ENCODE measurements around the gene CD109.

CD109 gene

DNA sequence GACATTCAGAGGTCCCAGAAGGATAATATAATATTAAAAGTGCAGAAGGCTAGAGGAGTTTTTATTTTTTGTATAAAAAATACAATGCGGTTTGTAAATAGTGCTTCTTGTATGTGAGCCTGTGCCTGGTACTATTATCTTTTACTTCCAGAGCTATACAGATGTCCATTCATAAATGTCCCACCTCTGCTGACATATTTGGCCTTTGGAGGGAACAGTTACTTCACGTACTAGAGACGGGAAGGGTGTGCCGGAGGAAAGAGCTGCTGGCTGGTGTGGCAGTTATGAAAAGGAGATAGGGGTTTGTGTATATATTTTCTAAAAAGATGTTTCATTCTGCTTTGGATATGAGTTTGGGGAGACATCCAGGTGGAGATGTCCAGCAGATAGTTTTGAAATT lies 8.8 kb downstream of the CD109 start:
- peak; percentile 6 for ATAC-seq
- TF ChIP-seq ZC3H10 (CRISPR knock-in tag; IDR thresholded peaks at IDR 0.05) (no peak), TCF4 (CRISPR knock-in tag; IDR thresholded peaks at IDR 0.05; ENCODE audit: borderline replicate concordance) (no peak)
- TF ChIP-seq, protein P1, sequence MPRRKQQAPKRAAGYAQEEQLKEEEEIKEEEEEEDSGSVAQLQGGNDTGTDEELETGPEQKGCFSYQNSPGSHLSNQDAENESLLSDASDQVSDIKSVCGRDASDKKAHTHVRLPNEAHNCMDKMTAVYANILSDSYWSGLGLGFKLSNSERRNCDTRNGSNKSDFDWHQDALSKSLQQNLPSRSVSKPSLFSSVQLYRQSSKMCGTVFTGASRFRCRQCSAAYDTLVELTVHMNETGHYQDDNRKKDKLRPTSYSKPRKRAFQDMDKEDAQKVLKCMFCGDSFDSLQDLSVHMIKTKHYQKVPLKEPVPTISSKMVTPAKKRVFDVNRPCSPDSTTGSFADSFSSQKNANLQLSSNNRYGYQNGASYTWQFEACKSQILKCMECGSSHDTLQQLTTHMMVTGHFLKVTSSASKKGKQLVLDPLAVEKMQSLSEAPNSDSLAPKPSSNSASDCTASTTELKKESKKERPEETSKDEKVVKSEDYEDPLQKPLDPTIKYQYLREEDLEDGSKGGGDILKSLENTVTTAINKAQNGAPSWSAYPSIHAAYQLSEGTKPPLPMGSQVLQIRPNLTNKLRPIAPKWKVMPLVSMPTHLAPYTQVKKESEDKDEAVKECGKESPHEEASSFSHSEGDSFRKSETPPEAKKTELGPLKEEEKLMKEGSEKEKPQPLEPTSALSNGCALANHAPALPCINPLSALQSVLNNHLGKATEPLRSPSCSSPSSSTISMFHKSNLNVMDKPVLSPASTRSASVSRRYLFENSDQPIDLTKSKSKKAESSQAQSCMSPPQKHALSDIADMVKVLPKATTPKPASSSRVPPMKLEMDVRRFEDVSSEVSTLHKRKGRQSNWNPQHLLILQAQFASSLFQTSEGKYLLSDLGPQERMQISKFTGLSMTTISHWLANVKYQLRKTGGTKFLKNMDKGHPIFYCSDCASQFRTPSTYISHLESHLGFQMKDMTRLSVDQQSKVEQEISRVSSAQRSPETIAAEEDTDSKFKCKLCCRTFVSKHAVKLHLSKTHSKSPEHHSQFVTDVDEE (CRISPR knock-in tag; IDR thresholded peaks at IDR 0.05): no peak

DNA sequence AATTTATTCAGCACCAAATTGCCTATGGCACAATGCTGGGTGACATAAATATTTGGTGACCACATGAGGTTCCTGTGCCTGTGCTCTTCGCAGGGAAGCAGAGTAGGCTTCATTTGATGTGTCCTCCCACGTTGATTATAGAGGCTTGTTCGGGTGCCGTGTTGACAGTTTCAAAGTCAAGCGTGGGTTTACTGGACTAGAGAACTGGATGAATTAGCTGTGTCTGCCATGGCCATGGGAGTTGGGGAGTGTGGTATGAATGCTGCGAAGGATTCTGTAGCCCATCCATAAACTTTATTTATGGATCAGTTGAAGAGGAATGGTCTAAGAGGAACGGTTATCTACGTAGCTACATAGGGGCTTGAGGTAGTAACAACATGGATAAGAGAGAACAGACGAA lies 11.0 kb downstream of the CD109 start:
- ATAC-seq: no peak
- no peak for TF ChIP-seq ZNF8 (CRISPR knock-in tag; IDR thresholded peaks at IDR 0.05)
- TF ChIP-seq ARNTL (CRISPR knock-in tag; IDR thresholded peaks at IDR 0.05; ENCODE audit: borderline replicate concordance, low read depth): no peak
- no peak for TF ChIP-seq ZNF70 (CRISPR knock-in tag; IDR thresholded peaks at IDR 0.05)
- no peak for TF ChIP-seq ZNF565 (CRISPR knock-in tag; conservative IDR thresholded peaks at IDR 0.05; ENCODE audit: low read depth)
- TF ChIP-seq ESRRG (CRISPR knock-in tag; IDR thresholded peaks at IDR 0.05): no peak
- TF ChIP-seq ZFP3 (CRISPR knock-in tag; IDR thresholded peaks at IDR 0.05): no peak
- TF ChIP-seq, protein P1 (CRISPR knock-in tag; IDR thresholded peaks at IDR 0.05): no peak

DNA sequence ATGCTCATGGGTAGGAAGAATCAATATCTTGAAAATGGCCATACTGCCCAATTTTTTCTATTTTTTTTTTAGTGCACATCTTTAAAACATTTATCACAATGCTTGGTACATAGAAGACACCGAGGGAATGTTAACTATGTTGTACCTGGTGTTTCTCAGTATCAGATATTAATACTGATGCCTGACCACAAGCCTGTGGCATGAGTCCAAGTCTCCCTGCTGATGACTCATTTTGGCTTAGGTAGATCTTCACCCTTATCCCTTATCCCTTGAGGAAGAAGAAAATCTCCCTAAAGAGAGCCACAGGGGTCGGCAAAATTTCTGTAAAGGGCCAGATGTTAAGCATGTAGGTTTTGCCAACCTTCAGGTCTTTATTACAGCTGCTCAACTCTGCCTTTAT lies 14.5 kb downstream of the CD109 start:
- ATAC-seq: peak; percentile 85
- TF ChIP-seq ZNF70 (CRISPR knock-in tag; IDR thresholded peaks at IDR 0.05) (no peak), TOX (CRISPR knock-in tag; IDR thresholded peaks at IDR 0.05; ENCODE audit: borderline replicate concordance) (peak; percentile 65; the same call in 1 of the 2 replicates), GLIS3 (CRISPR knock-in tag; IDR thresholded peaks at IDR 0.05) (no peak), PPARA (CRISPR knock-in tag; IDR thresholded peaks at IDR 0.05; ENCODE audit: borderline replicate concordance) (no peak), ZC3H10 (CRISPR knock-in tag; IDR thresholded peaks at IDR 0.05) (0 out of 2 replicates have a peak, but pooled peaks have one; percentile 30), BACH2 (CRISPR knock-in tag; IDR thresholded peaks at IDR 0.05; ENCODE audit: borderline replicate concordance) (no peak), ARNTL (CRISPR knock-in tag; IDR thresholded peaks at IDR 0.05; ENCODE audit: borderline replicate concordance, low read depth) (no peak), ZNF8 (CRISPR knock-in tag; IDR thresholded peaks at IDR 0.05) (no peak), TCF4 (CRISPR knock-in tag; IDR thresholded peaks at IDR 0.05; ENCODE audit: borderline replicate concordance) (no peak), ZFP30 (CRISPR knock-in tag; IDR thresholded peaks at IDR 0.05) (no peak), SNAI2 (CRISPR knock-in tag; IDR thresholded peaks at IDR 0.05) (no peak)
- TF ChIP-seq, protein P2, sequence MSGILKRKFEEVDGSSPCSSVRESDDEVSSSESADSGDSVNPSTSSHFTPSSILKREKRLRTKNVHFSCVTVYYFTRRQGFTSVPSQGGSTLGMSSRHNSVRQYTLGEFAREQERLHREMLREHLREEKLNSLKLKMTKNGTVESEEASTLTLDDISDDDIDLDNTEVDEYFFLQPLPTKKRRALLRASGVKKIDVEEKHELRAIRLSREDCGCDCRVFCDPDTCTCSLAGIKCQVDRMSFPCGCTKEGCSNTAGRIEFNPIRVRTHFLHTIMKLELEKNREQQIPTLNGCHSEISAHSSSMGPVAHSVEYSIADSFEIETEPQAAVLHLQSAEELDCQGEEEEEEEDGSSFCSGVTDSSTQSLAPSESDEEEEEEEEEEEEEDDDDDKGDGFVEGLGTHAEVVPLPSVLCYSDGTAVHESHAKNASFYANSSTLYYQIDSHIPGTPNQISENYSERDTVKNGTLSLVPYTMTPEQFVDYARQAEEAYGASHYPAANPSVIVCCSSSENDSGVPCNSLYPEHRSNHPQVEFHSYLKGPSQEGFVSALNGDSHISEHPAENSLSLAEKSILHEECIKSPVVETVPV (CRISPR knock-in tag; IDR thresholded peaks at IDR 0.05): no peak
- TF ChIP-seq, protein P1 (CRISPR knock-in tag; IDR thresholded peaks at IDR 0.05): no peak

DNA sequence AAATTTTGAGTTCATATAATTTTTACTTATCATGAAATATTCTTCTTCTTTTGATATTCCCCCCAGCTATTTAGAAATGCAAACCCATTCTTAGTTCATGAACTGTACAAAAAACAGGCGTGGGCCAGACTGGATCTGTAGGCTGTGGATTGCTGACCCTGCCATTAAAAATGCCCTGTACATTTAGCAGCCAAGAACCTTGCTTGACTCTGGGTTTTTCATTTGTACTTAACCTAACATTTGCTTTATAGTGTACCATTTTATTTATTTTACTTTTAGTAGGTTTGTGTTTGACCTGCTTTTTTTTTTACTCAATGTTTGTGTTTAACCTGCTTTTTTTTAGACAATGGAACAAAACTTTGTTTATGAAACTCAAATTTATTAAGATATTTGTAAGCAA lies 14.9 kb downstream of the CD109 start:
- peak; percentile 28 for ATAC-seq
- TF ChIP-seq ZFP3 (CRISPR knock-in tag; IDR thresholded peaks at IDR 0.05): no peak
- no peak for TF ChIP-seq TOX (CRISPR knock-in tag; IDR thresholded peaks at IDR 0.05; ENCODE audit: borderline replicate concordance)
- TF ChIP-seq, protein P3, sequence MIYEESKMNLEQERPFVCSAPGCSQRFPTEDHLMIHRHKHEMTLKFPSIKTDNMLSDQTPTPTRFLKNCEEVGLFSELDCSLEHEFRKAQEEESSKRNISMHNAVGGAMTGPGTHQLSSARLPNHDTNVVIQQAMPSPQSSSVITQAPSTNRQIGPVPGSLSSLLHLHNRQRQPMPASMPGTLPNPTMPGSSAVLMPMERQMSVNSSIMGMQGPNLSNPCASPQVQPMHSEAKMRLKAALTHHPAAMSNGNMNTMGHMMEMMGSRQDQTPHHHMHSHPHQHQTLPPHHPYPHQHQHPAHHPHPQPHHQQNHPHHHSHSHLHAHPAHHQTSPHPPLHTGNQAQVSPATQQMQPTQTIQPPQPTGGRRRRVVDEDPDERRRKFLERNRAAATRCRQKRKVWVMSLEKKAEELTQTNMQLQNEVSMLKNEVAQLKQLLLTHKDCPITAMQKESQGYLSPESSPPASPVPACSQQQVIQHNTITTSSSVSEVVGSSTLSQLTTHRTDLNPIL (CRISPR knock-in tag; IDR thresholded peaks at IDR 0.05; ENCODE audit: low read depth): no peak
- no peak for TF ChIP-seq CSDC2 (CRISPR knock-in tag; IDR thresholded peaks at IDR 0.05)
- TF ChIP-seq ZNF8 (CRISPR knock-in tag; IDR thresholded peaks at IDR 0.05): no peak

Measured in SK-N-SH treated with all-trans-retinoic acid at 6 μM for 48 hours (cell line).